IMR-90 (cell line): ENCODE results near the gene NF2.

Experiments
- BHLHE40 ChIP-seq: fragments of 150-350 bp; IDR thresholded peaks from 2 replicates; pipeline ENCODE4 v1.6.1; 2016; ENCODE audit warnings: mild to moderate bottlenecking, low read depth, low read length
- CEBPB ChIP-seq: IDR thresholded peaks from 2 replicates; pipeline ENCODE4 v1.6.1; 2012; ENCODE audit warnings: low read depth, low read length, improper control_type of control experiment
- CHD1 ChIP-seq: IDR thresholded peaks from 2 replicates; pipeline ENCODE4 v1.6.1; 2012; ENCODE audit warnings: low read depth, low read length, improper control_type of control experiment
- FOS ChIP-seq: fragments of 150-350 bp; IDR thresholded peaks from 2 replicates; pipeline ENCODE4 v1.6.1; 2016; ENCODE audit warnings: low read depth, low read length
- MAFK ChIP-seq: IDR thresholded peaks from 2 replicates; pipeline ENCODE4 v1.6.1; 2012; ENCODE audit warnings: low read depth, low read length, improper control_type of control experiment
- MAZ ChIP-seq: IDR thresholded peaks from 2 replicates; pipeline ENCODE4 v1.6.1; 2012; ENCODE audit warnings: low read depth, mild to moderate bottlenecking, low read length, improper control_type of control experiment, moderate library complexity, borderline replicate concordance
- POLR2A ChIP-seq: IDR thresholded peaks from 2 replicates; pipeline ENCODE4 v1.6.1; 2012; ENCODE audit warnings: mild to moderate bottlenecking, low read depth, low read length
- RAD21 ChIP-seq: IDR thresholded peaks from 2 replicates; pipeline ENCODE4 v1.6.1; 2012; ENCODE audit warnings: low read length, improper control_type of control experiment
- RFX5 ChIP-seq: IDR thresholded peaks from 2 replicates; pipeline ENCODE4 v1.8.0; 2012; ENCODE audit warnings: low read depth, mild to moderate bottlenecking, low read length, moderate library complexity
- SMC3 ChIP-seq: fragments of 150-350 bp; IDR thresholded peaks from 2 replicates; pipeline ENCODE4 v1.6.1; 2016; ENCODE audit warnings: low read depth, mild to moderate bottlenecking, antibody characterized with exemption, low read length, moderate library complexity
- TF ChIP-seq, protein P1 (sequence below): conservative IDR thresholded peaks from 2 replicates; pipeline ENCODE4 v1.5.1; 2012; ENCODE audit warnings: mild to moderate bottlenecking, low read depth, low read length, improper control_type of control experiment
- TF ChIP-seq, protein P2 (sequence below): fragments of 150-350 bp; IDR thresholded peaks from 2 replicates; pipeline ENCODE4 v1.6.1; 2016; ENCODE audit warnings: low read depth, mild to moderate bottlenecking, low read length, moderate library complexity, borderline replicate concordance

DNA sequence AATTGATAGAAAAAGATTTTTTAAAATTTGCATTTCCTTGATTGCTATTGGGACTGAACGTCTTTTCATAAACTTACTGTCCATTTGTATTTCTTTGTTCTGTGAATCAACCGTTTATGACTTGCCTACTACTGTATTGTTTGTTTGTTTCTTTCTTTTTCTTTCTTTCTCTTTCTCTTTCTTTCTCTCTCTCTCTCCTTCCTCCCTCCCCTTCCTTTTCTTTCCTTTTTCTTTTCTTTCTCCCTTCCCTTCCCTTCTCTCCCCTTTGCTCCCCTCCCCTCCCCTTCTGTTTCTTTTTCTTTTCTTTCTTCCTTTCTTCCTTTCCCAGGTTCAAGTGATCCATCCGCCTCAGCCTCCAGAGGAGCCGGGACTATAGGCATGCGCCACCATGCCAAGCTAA is 46.9 kb downstream of the NF2 start:
- TF ChIP-seq, protein P1, sequence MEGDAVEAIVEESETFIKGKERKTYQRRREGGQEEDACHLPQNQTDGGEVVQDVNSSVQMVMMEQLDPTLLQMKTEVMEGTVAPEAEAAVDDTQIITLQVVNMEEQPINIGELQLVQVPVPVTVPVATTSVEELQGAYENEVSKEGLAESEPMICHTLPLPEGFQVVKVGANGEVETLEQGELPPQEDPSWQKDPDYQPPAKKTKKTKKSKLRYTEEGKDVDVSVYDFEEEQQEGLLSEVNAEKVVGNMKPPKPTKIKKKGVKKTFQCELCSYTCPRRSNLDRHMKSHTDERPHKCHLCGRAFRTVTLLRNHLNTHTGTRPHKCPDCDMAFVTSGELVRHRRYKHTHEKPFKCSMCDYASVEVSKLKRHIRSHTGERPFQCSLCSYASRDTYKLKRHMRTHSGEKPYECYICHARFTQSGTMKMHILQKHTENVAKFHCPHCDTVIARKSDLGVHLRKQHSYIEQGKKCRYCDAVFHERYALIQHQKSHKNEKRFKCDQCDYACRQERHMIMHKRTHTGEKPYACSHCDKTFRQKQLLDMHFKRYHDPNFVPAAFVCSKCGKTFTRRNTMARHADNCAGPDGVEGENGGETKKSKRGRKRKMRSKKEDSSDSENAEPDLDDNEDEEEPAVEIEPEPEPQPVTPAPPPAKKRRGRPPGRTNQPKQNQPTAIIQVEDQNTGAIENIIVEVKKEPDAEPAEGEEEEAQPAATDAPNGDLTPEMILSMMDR = no peak
- TF ChIP-seq FOS (no peak), MAFK (no peak), POLR2A (no peak), RAD21 (no peak), BHLHE40 (no peak), CEBPB (no peak), CHD1 (no peak), RFX5 (no peak), SMC3 (no peak), MAZ (no peak)
- TF ChIP-seq, protein P2, sequence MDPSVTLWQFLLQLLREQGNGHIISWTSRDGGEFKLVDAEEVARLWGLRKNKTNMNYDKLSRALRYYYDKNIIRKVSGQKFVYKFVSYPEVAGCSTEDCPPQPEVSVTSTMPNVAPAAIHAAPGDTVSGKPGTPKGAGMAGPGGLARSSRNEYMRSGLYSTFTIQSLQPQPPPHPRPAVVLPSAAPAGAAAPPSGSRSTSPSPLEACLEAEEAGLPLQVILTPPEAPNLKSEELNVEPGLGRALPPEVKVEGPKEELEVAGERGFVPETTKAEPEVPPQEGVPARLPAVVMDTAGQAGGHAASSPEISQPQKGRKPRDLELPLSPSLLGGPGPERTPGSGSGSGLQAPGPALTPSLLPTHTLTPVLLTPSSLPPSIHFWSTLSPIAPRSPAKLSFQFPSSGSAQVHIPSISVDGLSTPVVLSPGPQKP = no peak
